Calu3 (cell line): ENCODE results near the gene SLCO1B1. TPM values are rescaled to one million over a fixed set of nuclear protein-coding genes. Genes with fewer than 3 reads are reported as not detected.

Experiments
- BruUV-seq: library from RNA; stranded (reverse); fragments of 400-500 nt; replicated peaks from 2 replicates; lab custom pipeline; 2021; lab: Mats Ljungman, UMichigan
- CTCF ChIA-PET: fragments of 300-600 bp; sonication (Branson Sonifier 250); formaldehyde crosslinking; loops from one replicate; lab custom pipeline; 2022; ENCODE audit warnings: antibody characterized with exemption; lab: Charles Lee
- DNase-seq: peaks from one replicate; pipeline ENCODE4 v3.0.0; 2022
- H3K27ac Mint-ChIP-seq: one replicate; pipeline ENCODE4 v1.8.0; 2022; ENCODE audit warnings: mixed read lengths; ENCODE audit not compliant: unreplicated experiment
- H3K27me3 Mint-ChIP-seq: one replicate; pipeline ENCODE4 v1.8.0; 2022; ENCODE audit warnings: mixed read lengths; ENCODE audit not compliant: unreplicated experiment
- H3K36me3 Mint-ChIP-seq: one replicate; pipeline ENCODE4 v1.8.0; 2022; ENCODE audit warnings: mild to moderate bottlenecking, moderate library complexity, mixed read lengths; ENCODE audit not compliant: insufficient read depth, unreplicated experiment
- H3K4me1 Mint-ChIP-seq: one replicate; pipeline ENCODE4 v1.8.0; 2022; ENCODE audit warnings: mild to moderate bottlenecking, low read depth, mixed read lengths; ENCODE audit not compliant: unreplicated experiment
- H3K4me3 Mint-ChIP-seq: one replicate; pipeline ENCODE4 v1.8.0; 2022; ENCODE audit warnings: mild to moderate bottlenecking, low read depth, moderate library complexity, mixed read lengths; ENCODE audit not compliant: unreplicated experiment
- H3K9me3 Mint-ChIP-seq: one replicate; pipeline ENCODE4 v1.8.0; 2022; ENCODE audit warnings: low read depth, mixed read lengths; ENCODE audit not compliant: unreplicated experiment
- intact Hi-C: fragments of 100-400 bp; cut with micrococcal nuclease; formaldehyde crosslinking; loops from one replicate; pipeline ENCODE4 v1.10.0; 2022; ENCODE audit not compliant: unreplicated experiment
- total RNA-seq: library from RNA; stranded (reverse); gene quantifications from 2 replicates; pipeline ENCODE4 v1.2.3, GENCODE V29; 2022
- TF ChIP-seq, protein P1 (sequence below): fragments of 200-600 bp; IDR thresholded peaks from one replicate; pipeline ENCODE4 v1.8.0; 2022; ENCODE audit warnings: antibody characterized with exemption; ENCODE audit not compliant: unreplicated experiment

The SLCO1B1 gene
- total RNA-seq, 1 experiment from 2014 or later, result 1.7 TPM

- DNase-seq, result no peak
- Mint-ChIP-seq H3K27ac (no peak overlapping the region), H3K27me3 (no peaks in the 10 kb centered on the region), H3K9me3 (no peaks in the 10 kb centered on the region), H3K36me3 (no peaks in the 10 kb centered on the region), H3K4me1 (no peaks in the 10 kb centered on the region), H3K4me3 (no peak overlapping the region)
- TF ChIP-seq, protein P1, sequence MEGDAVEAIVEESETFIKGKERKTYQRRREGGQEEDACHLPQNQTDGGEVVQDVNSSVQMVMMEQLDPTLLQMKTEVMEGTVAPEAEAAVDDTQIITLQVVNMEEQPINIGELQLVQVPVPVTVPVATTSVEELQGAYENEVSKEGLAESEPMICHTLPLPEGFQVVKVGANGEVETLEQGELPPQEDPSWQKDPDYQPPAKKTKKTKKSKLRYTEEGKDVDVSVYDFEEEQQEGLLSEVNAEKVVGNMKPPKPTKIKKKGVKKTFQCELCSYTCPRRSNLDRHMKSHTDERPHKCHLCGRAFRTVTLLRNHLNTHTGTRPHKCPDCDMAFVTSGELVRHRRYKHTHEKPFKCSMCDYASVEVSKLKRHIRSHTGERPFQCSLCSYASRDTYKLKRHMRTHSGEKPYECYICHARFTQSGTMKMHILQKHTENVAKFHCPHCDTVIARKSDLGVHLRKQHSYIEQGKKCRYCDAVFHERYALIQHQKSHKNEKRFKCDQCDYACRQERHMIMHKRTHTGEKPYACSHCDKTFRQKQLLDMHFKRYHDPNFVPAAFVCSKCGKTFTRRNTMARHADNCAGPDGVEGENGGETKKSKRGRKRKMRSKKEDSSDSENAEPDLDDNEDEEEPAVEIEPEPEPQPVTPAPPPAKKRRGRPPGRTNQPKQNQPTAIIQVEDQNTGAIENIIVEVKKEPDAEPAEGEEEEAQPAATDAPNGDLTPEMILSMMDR, result no peak
- BruUV-seq, result no TSS peak
- CTCF ChIA-PET, result no interaction called here
- intact Hi-C loops, result no loop called here
These were observed 88.2 kb downstream of the SLCO1B1 start for GRCh38 chr12:21219206-21219605.

- Mint-ChIP-seq H3K9me3 (no peaks in the 10 kb centered on the region), H3K36me3 (no peaks in the 10 kb centered on the region), H3K4me1 (no peaks in the 10 kb centered on the region), H3K27me3 (no peaks in the 10 kb centered on the region), H3K27ac (no peak overlapping the region), H3K4me3 (no peak overlapping the region)
- BruUV-seq, result no TSS peak
- CTCF ChIA-PET, result no interaction called here
- TF ChIP-seq, protein P1, result no peak
- intact Hi-C loops, result no loop called here
- no peak for DNase-seq
These were observed 89.3 kb downstream of the SLCO1B1 start for GRCh38 chr12:21220266-21220665.

- no peak overlapping the region for H3K27ac Mint-ChIP-seq
- TF ChIP-seq, protein P1, result no peak
- CTCF ChIA-PET, result no interaction called here
- H3K4me3 Mint-ChIP-seq, result no peak overlapping the region
- H3K4me1 Mint-ChIP-seq, result no peaks in the 10 kb centered on the region
- H3K36me3 Mint-ChIP-seq, result no peaks in the 10 kb centered on the region
- no peaks in the 10 kb centered on the region for H3K27me3 Mint-ChIP-seq
- DNase-seq, result no peak
- intact Hi-C loops, result no loop called here
- no TSS peak for BruUV-seq
- no peaks in the 10 kb centered on the region for H3K9me3 Mint-ChIP-seq
These were observed 90.1 kb downstream of the SLCO1B1 start for GRCh38 chr12:21221072-21221471.

DNA sequence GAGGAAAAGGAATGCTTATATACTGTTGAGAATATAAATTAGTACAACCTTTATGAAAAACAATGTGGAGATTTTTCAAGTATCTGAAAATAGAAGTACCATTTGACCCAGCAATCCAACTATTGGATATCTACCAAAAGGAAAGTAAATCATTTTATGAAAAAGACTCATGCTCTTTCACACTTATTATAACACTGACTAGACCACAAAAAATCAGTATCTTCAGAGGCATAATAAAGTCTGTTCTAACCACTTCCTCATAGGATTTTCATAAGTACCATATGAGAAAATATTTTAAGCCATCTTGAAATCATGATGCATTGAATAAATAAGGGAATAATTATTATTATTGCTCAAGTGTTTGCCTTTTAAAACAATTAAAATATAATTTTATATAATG is 90.8 kb downstream of the SLCO1B1 start:
- Mint-ChIP-seq H3K27me3 (no peaks in the 10 kb centered on the region), H3K36me3 (no peaks in the 10 kb centered on the region), H3K27ac (no peak overlapping the region), H3K4me3 (no peak overlapping the region), H3K4me1 (no peaks in the 10 kb centered on the region), H3K9me3 (no peaks in the 10 kb centered on the region)
- CTCF ChIA-PET, result no interaction called here
- intact Hi-C loops, result no loop called here
- DNase-seq, result no peak
- TF ChIP-seq, protein P1, result no peak
- BruUV-seq, result no TSS peak

GRCh38 chr12:21223930-21224329 is 92.9 kb downstream of the SLCO1B1 start:
- CTCF ChIA-PET, result no interaction called here
- TF ChIP-seq, protein P1, result no peak
- H3K27ac Mint-ChIP-seq, result no peak overlapping the region
- DNase-seq, result no peak
- H3K36me3 Mint-ChIP-seq, result no peaks in the 10 kb centered on the region
- H3K4me1 Mint-ChIP-seq, result no peaks in the 10 kb centered on the region
- no peaks in the 10 kb centered on the region for H3K27me3 Mint-ChIP-seq
- no peaks in the 10 kb centered on the region for H3K9me3 Mint-ChIP-seq
- intact Hi-C loops, result no loop called here
- H3K4me3 Mint-ChIP-seq, result no peak overlapping the region
- BruUV-seq, result no TSS peak
